Mesodermal cell (in vitro differentiated cells): ENCODE results near the gene ELAC2.
"Not testable (repeated sequence)": the region's sequence is repeated elsewhere in the genome, so short reads cannot be mapped to it uniquely, and the experiment has no call there.

Experiments used
- H3K27ac ChIP-seq: 2 replicates; pipeline ENCODE4 v1.7.0; 2013; ENCODE audit warnings: mild to moderate bottlenecking, low read depth, low read length, moderate library complexity; ENCODE audit not compliant: severe bottlenecking
- H3K36me3 ChIP-seq: 2 replicates; pipeline ENCODE4 v1.7.1; 2013; ENCODE audit warnings: mild to moderate bottlenecking, low read length, moderate library complexity; ENCODE audit not compliant: control insufficient read depth, insufficient read depth
- H3K4me1 ChIP-seq: one replicate; pipeline ENCODE4 v1.7.1; 2013; ENCODE audit warnings: mild to moderate bottlenecking, low read length; ENCODE audit not compliant: insufficient read depth, control insufficient read depth, poor library complexity, severe bottlenecking
- H3K4me3 ChIP-seq: 2 replicates; pipeline ENCODE4 v1.7.0; 2013; ENCODE audit warnings: low read length, control low read depth, mild to moderate bottlenecking; ENCODE audit not compliant: insufficient read depth, poor library complexity, severe bottlenecking; ENCODE audit errors: extremely low read depth
- H3K9me3 ChIP-seq: 2 replicates; pipeline ENCODE4 v1.7.1; 2013; ENCODE audit warnings: mild to moderate bottlenecking, low read length, moderate library complexity; ENCODE audit not compliant: control insufficient read depth
- WGBS, 2 experiments: methylation state at CpG; one replicate each; pipeline ENCODE4 v1.1.5; 2013; ENCODE audit warnings: missing lambda C conversion rate in 2 of 2; ENCODE audit not compliant: insufficient coverage in 2 of 2; 5-methylcytosine and 5-hydroxymethylcytosine counted together

ELAC2 gene

GRCh38 chr17:12990041-12990808 lies 27.6 kb downstream of the ELAC2 start:
- Histone ChIP-seq H3K4me3 (no peak overlapping the region), H3K4me1 (no peaks in the 10 kb centered on the region), H3K9me3 (no peaks in the 10 kb centered on the region), H3K27ac (no peak overlapping the region), H3K36me3 (peaks cover 54% of the 10 kb centered on the region)
- 93 to 94% methylated on average over 22 to 24 of the region's 25 CpGs for WGBS, 2 experiments

GRCh38 chr17:12987120-12987519 lies 30.7 kb downstream of the ELAC2 start:
- no peak overlapping the region for H3K4me3 ChIP-seq

GRCh38 chr17:12985431-12986293 lies 32.2 kb downstream of the ELAC2 start:
- no peak overlapping the region for H3K4me3 ChIP-seq
- H3K27ac ChIP-seq: no peak overlapping the region
- H3K36me3 ChIP-seq: peaks cover 9% of the 10 kb centered on the region
- no peaks in the 10 kb centered on the region for H3K9me3 ChIP-seq
- H3K4me1 ChIP-seq: no peaks in the 10 kb centered on the region
- 92 to 95% methylated on average over 8 to 10 of the region's 14 CpGs for WGBS, 2 experiments

More at GRCh38 chr17:12987120-12987519, 30.7 kb downstream of the ELAC2 start:
- no peak overlapping the region for H3K27ac ChIP-seq
- H3K4me1 ChIP-seq: no peaks in the 10 kb centered on the region
- peaks cover 23% of the 10 kb centered on the region for H3K36me3 ChIP-seq
- H3K9me3 ChIP-seq: no peaks in the 10 kb centered on the region
- 57 to 58% methylated on average over 11 to 12 of the region's 12 CpGs for WGBS, 2 experiments

GRCh38 chr17:12983991-12984884 lies 33.6 kb downstream of the ELAC2 start:
- Histone ChIP-seq H3K4me1 (no peaks in the 10 kb centered on the region), H3K9me3 (no peaks in the 10 kb centered on the region), H3K27ac (no peak overlapping the region), H3K36me3 (no peaks in the 10 kb centered on the region), H3K4me3 (no peak overlapping the region)
- 89 to 91% methylated on average over 16 to 19 of the region's 21 CpGs for WGBS, 2 experiments

GRCh38 chr17:12982224-12982623 lies 35.6 kb downstream of the ELAC2 start:
- 97 to 100% methylated on average over 4 to 6 of the region's 6 CpGs for WGBS, 2 experiments
- Histone ChIP-seq H3K4me1 (no peaks in the 10 kb centered on the region), H3K27ac (no peak overlapping the region), H3K9me3 (no peaks in the 10 kb centered on the region), H3K36me3 (no peaks in the 10 kb centered on the region), H3K4me3 (no peak overlapping the region)

- no peaks in the 10 kb centered on the region for H3K36me3 ChIP-seq
- WGBS, 2 experiments: 92 to 93% methylated on average over 9 to 10 of the region's 12 CpGs
- H3K9me3 ChIP-seq: no peaks in the 10 kb centered on the region
- no peaks in the 10 kb centered on the region for H3K4me1 ChIP-seq
- no peak overlapping the region for H3K27ac ChIP-seq
- H3K4me3 ChIP-seq: no peak overlapping the region
Measured at GRCh38 chr17:12979826-12980500, 37.9 kb downstream of the ELAC2 start.

GRCh38 chr17:12979246-12979645 lies 38.6 kb downstream of the ELAC2 start:
- Histone ChIP-seq H3K9me3 (no peaks in the 10 kb centered on the region), H3K4me1 (no peaks in the 10 kb centered on the region), H3K27ac (no peak overlapping the region), H3K4me3 (no peak overlapping the region), H3K36me3 (no peaks in the 10 kb centered on the region)
- 95 to 96% methylated on average over 5 of the region's 5 CpGs for WGBS, 2 experiments

- not testable (repeated sequence) for H3K27ac ChIP-seq, H3K4me3 ChIP-seq, H3K36me3 ChIP-seq, H3K9me3 ChIP-seq, H3K4me1 ChIP-seq
- WGBS, 2 experiments: 88 to 96% methylated on average over 4 to 5 of the region's 6 CpGs
Measured at GRCh38 chr17:12978787-12979186, 39.0 kb downstream of the ELAC2 start.

GRCh38 chr17:12977008-12977751 lies 40.6 kb downstream of the ELAC2 start:
- no peak overlapping the region for H3K27ac ChIP-seq
- no peak overlapping the region for H3K4me3 ChIP-seq
- H3K36me3 ChIP-seq: no peaks in the 10 kb centered on the region
- no peaks in the 10 kb centered on the region for H3K4me1 ChIP-seq
- WGBS, 2 experiments: 64 to 69% methylated on average over 7 to 10 of the region's 13 CpGs
- no peaks in the 10 kb centered on the region for H3K9me3 ChIP-seq
